Measurements from ENCODE around the gene C1S.

GRCh38 chr12:7108796-7109571 is 48.5 kb downstream of the C1S start, which contains the start of gene C1RL:
- no peak for TF ChIP-seq ZNF785 (tag by site-specific recombination; IDR thresholded peaks at IDR 0.05)
- TF ChIP-seq ZNF121 (tag by site-specific recombination; IDR thresholded peaks at IDR 0.05) = no peak
- TF ChIP-seq GLIS2 (tag by site-specific recombination; IDR thresholded peaks at IDR 0.05) = no peak
- TF ChIP-seq ZNF48 (tag by site-specific recombination; IDR thresholded peaks at IDR 0.05) = no peak
- TF ChIP-seq, protein P1, sequence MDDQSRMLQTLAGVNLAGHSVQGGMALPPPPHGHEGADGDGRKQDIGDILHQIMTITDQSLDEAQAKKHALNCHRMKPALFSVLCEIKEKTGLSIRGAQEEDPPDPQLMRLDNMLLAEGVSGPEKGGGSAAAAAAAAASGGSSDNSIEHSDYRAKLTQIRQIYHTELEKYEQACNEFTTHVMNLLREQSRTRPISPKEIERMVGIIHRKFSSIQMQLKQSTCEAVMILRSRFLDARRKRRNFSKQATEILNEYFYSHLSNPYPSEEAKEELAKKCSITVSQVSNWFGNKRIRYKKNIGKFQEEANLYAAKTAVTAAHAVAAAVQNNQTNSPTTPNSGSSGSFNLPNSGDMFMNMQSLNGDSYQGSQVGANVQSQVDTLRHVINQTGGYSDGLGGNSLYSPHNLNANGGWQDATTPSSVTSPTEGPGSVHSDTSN (CRISPR knock-in tag; IDR thresholded peaks at IDR 0.05) = no peak
- peak; percentile 70; the same call in 1 of the 2 replicates for TF ChIP-seq CTCF (tag by site-specific recombination; IDR thresholded peaks at IDR 0.05)
- TF ChIP-seq, protein P2, sequence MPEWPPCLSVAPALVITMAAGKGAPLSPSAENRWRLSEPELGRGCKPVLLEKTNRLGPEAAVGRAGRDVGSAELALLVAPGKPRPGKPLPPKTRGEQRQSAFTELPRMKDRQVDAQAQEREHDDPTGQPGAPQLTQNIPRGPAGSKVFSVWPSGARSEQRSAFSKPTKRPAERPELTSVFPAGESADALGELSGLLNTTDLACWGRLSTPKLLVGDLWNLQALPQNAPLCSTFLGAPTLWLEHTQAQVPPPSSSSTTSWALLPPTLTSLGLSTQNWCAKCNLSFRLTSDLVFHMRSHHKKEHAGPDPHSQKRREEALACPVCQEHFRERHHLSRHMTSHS (tag by site-specific recombination; IDR thresholded peaks at IDR 0.05) = no peak
- TF ChIP-seq ZBTB26 (tag by site-specific recombination; optimal IDR thresholded peaks at IDR 0.05) = no peak
- TF ChIP-seq ATF2 (tag by site-specific recombination; IDR thresholded peaks at IDR 0.05; ENCODE audit: low read depth) = no peak
- no peak for TF ChIP-seq ZBTB21 (tag by site-specific recombination; IDR thresholded peaks at IDR 0.05)
- no peak for TF ChIP-seq ZEB2 (tag by site-specific recombination; IDR thresholded peaks at IDR 0.05)
- no peak for TF ChIP-seq ZNF596 (tag by site-specific recombination; IDR thresholded peaks at IDR 0.05)
- TF ChIP-seq YY1 (tag by site-specific recombination; IDR thresholded peaks at IDR 0.05) = no peak

Measured in HEK293 (cell line).